Mesothelial cell of epicardium (in vitro differentiated cells): ENCODE data around the gene SLC13A4. TPM values are rescaled to one million over a fixed set of nuclear protein-coding genes. Genes with fewer than 3 reads are reported as not detected.

Experiments
- DNase-seq, 2 experiments: peaks; one replicate each; pipeline ENCODE4 v3.0.0; 2021; ENCODE audit warnings: low spot score in 2 of 2; ENCODE audit not compliant: unreplicated experiment in 2 of 2
- H3K27ac Mint-ChIP-seq: 2 replicates; pipeline ENCODE4 v1.8.0; 2021; ENCODE audit warnings: mixed read lengths
- H3K27me3 Mint-ChIP-seq: 2 replicates; pipeline ENCODE4 v1.8.0; 2021; ENCODE audit warnings: low read depth, mixed read lengths
- H3K36me3 Mint-ChIP-seq: 2 replicates; pipeline ENCODE4 v1.8.0; 2021; ENCODE audit warnings: mixed read lengths
- H3K4me1 Mint-ChIP-seq: 2 replicates; pipeline ENCODE4 v1.8.0; 2021; ENCODE audit warnings: mixed read lengths
- H3K4me3 Mint-ChIP-seq: 2 replicates; pipeline ENCODE4 v1.8.0; 2021; ENCODE audit warnings: mild to moderate bottlenecking, moderate library complexity, mixed read lengths
- H3K9me3 Mint-ChIP-seq: 2 replicates; pipeline ENCODE4 v1.8.0; 2021; ENCODE audit warnings: mixed read lengths
- CTCF ChIP-seq: fragments of 200-600 bp; sonication (generic); IDR thresholded peaks from one replicate; pipeline ENCODE4 v1.5.0; 2021; ENCODE audit warnings: antibody characterized with exemption; ENCODE audit not compliant: unreplicated experiment
- total RNA-seq: library from RNA; stranded (reverse); gene quantifications from 3 replicates; pipeline ENCODE4 v1.2.1, GENCODE V29; 2021

Gene SLC13A4
- total RNA-seq, 1 donor from 2014 or later, result not detected

GRCh38 chr7:135731131-135731530 is 3.1 kb upstream of the SLC13A4 start:
- Mint-ChIP-seq H3K9me3 (no peaks in the 10 kb centered on the region), H3K27me3 (no peaks in the 10 kb centered on the region), H3K4me3 (no peak overlapping the region), H3K36me3 (no peaks in the 10 kb centered on the region), H3K4me1 (peaks cover 13% of the 10 kb centered on the region), H3K27ac (no peak overlapping the region)
- TF ChIP-seq CTCF, result no peak
- DNase-seq, result no peak

- Mint-ChIP-seq H3K27ac (no peak overlapping the region), H3K36me3 (no peaks in the 10 kb centered on the region), H3K4me1 (peaks cover 17% of the 10 kb centered on the region), H3K27me3 (no peaks in the 10 kb centered on the region), H3K9me3 (no peaks in the 10 kb centered on the region), H3K4me3 (no peak overlapping the region)
- TF ChIP-seq CTCF, result no peak
- DNase-seq, result no peak
Observed at GRCh38 chr7:135729230-135729629, 1.2 kb upstream of the SLC13A4 start.

- H3K36me3 Mint-ChIP-seq, result no peaks in the 10 kb centered on the region
- peaks cover 17% of the 10 kb centered on the region for H3K4me1 Mint-ChIP-seq
- H3K27ac Mint-ChIP-seq, result no peak overlapping the region
- H3K4me3 Mint-ChIP-seq, result no peak overlapping the region
- no peak for DNase-seq
- H3K27me3 Mint-ChIP-seq, result no peaks in the 10 kb centered on the region
- H3K9me3 Mint-ChIP-seq, result no peaks in the 10 kb centered on the region
- TF ChIP-seq CTCF, result no peak
Observed at GRCh38 chr7:135726911-135727673, 894 bp downstream of the SLC13A4 start.

- H3K27ac Mint-ChIP-seq, result peak overlapping the region; percentile 28
- no peak for TF ChIP-seq CTCF
Observed at GRCh38 chr7:135726276-135726788, 1.7 kb downstream of the SLC13A4 start.

GRCh38 chr7:135723411-135723810 is 4.6 kb downstream of the SLC13A4 start:
- H3K27ac Mint-ChIP-seq, result no peak overlapping the region
- TF ChIP-seq CTCF, result no peak
- peaks cover 11% of the 10 kb centered on the region for H3K4me1 Mint-ChIP-seq
- no peak overlapping the region for H3K4me3 Mint-ChIP-seq
- DNase-seq, result no peak
- H3K27me3 Mint-ChIP-seq, result no peaks in the 10 kb centered on the region
- H3K9me3 Mint-ChIP-seq, result no peaks in the 10 kb centered on the region
- H3K36me3 Mint-ChIP-seq, result no peaks in the 10 kb centered on the region

More at GRCh38 chr7:135726276-135726788, 1.7 kb downstream of the SLC13A4 start:
- Mint-ChIP-seq H3K27me3 (no peaks in the 10 kb centered on the region), H3K4me1 (peaks cover 10% of the 10 kb centered on the region), H3K4me3 (no peak overlapping the region), H3K9me3 (no peaks in the 10 kb centered on the region), H3K36me3 (no peaks in the 10 kb centered on the region)
- DNase-seq, result no peak
